NCI-H2227 (cell line): ENCODE data around the gene RRP1.
A peak's percentile ranks its signal among the peaks of the same experiment; 100 is the strongest.

ENCODE experiments used
- DNase-seq: peaks from one replicate; lab custom pipeline; 2025; ENCODE audit not compliant: unreplicated experiment; lab: John Stamatoyannopoulos, UW

Gene RRP1

GRCh38 chr21:43801006-43801783, 11.8 kb downstream of the RRP1 start:
- DNase-seq, result no peak

GRCh38 chr21:43802713-43803313, 13.4 kb downstream of the RRP1 start:
- no peak for DNase-seq

- DNase-seq, result no peak
These were observed 14.4 kb downstream of the RRP1 start for GRCh38 chr21:43803558-43804300.

GRCh38 chr21:43805275-43805800, 16.0 kb downstream of the RRP1 start:
- no peak for DNase-seq

DNA sequence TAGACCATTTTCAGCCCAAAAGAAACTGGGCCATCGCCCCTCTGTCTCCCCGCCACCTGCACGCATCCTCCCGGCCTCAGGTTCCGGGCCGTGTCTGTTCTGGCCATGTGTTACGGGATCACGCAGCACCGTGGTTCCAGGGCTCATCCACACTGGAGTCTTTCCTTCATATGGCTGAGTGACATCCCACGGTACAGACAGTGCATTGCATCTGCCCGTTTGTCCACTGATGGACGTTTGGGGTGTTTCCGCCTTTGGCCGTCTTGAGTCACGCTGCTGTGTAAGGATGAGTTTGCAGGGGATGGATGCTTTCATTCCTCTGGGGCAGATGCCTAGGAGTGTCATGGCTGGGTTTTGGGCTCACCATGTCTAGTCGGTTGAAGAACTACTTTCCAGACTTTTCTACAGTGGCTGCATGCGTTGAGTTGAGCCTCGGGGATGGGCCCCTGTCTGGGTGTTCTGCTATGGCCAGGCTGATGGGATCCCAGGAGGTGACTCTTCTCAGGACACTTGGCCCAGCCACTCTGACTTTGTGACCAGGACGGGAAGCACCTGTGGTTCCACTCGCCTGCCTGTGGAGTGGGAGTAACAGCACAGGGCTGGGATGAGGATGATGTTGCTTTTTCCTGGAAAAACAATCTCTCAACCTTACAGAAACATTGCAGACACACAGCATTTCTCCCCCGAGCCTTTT, 16.8 kb downstream of the RRP1 start:
- no peak for DNase-seq

DNA sequence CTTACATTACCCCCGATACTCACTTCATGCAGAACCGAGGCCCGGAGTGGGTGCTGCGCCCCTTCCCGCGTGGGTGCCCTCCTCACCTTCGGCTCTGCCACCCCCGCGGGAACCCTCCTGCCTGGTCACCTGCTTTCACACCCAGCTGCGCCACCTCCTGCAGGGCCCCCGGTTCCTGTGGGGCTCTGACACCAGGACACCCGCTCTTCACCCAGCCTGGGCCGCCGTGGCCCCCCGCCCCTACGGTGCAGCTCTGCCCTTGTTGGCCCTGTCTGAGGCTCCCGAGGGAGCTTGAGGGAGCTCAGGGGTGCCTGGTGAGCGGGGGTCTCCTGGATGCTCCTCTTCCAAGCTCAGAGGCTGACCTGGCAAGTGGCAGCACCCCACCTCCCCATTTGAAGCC, 19.0 kb downstream of the RRP1 start:
- no peak for DNase-seq

- no peak for DNase-seq
These were observed 19.5 kb downstream of the RRP1 start for GRCh38 chr21:43808832-43809251.

DNA sequence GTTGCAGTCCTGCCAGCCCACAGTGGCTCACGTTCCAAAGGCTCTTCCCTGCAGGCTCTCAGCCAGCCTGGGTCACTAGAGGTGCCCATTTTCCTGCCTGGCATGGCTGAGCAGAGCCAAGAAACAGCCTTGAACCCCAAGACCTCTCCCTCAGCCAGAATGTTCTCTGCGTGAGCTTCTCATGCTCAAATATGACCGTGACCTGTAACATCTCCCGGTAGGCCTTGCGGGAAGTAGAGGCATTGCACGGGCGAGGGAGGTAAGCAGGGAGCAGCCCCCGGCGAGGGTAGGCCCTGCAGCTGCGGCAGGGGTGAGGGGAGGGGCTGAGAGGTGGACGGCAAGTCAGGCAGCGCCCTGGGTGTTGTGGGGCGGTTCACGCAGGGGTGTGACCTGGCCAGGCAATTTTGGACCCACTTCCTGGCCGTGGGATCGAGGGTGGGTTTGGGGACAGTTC, 20.0 kb downstream of the RRP1 start:
- DNase-seq, result no peak

- peak; percentile 20 for DNase-seq
These were observed 20.6 kb downstream of the RRP1 start for GRCh38 chr21:43809853-43810504.

DNA sequence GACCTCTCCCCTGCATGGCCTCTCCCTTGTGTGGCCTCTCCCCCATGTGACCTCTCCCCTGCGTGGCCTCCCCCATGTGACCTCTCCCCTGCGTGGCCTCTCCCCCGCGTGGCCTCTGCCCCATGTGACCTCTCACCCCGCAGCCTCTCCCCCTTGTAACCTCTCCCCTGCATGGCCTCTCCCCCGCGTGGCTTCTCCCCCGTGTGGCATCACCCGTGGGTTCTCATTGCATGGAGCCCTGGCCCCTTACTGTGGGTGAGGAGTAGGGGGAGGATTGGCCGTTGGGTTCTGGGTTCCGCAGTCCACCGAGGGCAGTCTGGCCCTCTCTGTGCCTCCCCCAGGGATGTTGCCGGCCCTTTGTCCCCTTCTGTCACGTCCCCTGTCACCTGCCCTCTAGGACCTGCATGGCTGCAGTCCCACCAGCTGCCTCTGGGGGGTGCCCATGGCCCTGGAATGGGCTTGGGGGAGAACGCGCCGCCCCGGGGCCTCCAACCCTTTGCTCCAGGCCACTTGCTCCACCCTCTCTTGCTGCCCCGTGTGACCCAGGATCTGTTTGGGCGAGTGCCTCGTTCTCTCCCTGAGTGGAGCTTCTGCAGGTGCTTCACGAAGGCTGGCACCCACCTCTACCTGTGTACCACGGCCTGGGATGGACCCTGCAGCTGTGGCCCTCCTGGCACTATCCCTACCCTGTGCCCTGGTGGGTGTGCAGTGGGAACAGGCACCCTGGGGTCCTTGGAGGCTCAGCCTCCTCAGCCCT, 21.3 kb downstream of the RRP1 start:
- DNase-seq, result peak; percentile 86

DNA sequence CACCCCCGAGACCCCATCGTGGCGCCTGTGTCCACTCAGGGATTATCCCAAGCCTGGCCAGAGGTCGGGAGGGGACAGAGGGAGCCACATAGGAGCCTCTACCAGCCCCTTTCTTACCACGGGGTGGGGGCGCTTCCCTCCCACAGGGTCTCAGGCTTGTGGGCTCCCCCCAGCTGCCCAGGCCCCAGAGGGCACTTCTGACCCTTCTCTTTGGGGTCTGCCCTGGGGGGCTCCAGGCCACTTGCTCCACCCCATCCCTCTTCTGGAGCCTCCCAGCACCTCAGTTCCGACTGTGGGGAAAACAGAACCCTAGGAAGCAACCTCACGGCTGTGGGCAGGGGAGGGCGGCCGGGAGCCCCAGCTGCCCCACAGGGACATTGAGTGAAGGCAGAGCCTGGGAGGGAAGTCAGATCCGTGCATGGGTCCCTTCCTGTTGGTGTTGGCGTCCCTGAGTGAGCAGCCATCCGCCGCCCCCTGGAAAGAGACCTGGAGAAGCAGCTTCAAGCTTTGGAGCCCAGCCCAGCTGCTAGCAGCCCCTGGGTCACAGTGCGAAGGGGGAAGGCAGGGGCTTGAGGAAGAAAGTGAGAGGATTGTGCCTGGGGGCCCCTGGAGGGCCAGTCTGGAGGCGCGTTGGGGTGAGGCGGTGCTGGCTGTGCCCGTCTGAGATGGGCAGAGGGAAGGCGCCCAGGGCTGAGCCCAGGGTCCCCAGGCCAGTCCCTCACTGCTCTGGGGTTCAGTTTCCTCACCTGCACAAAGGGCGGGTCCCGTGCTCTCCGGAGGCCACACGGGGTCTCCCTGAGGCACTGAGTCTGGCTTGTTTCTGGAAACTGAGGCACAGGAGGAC, 22.1 kb downstream of the RRP1 start:
- no peak for DNase-seq

DNA sequence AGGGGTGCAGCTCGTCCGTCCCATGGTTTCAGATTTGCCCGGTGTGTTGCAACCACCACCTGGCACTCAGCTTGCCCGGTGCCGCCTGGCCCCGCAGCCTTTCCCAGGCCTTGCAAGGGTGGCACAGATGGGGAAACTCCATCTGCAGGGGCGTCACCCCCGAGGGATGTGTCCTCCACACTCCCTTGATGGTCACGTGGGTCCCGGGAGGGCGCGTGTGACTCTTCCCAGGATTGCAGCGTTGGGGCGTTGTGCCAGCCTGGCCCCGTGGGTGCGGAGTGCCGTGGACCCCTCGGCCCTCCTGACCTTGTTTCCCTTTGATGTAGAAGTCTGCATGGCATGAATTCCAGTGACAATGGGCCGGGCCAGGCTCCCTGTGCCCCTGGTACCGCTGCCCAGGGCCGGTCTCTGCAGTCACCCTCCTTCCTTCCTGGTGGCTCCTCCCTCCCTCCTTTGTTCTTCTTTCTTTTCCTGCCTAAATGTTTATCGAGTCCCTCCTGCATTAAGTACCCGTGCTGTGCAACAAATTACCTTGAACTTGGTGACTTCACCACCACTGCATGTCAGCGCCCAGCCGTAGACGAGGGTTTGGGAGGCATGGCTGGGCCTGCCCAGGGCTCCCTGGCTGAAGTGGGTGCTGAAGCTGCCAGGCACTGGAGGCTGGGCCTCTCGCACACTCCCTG, 22.9 kb downstream of the RRP1 start:
- peak; percentile 15 for DNase-seq

- no peak for DNase-seq
These were observed 23.7 kb downstream of the RRP1 start for GRCh38 chr21:43812957-43813655.

DNA sequence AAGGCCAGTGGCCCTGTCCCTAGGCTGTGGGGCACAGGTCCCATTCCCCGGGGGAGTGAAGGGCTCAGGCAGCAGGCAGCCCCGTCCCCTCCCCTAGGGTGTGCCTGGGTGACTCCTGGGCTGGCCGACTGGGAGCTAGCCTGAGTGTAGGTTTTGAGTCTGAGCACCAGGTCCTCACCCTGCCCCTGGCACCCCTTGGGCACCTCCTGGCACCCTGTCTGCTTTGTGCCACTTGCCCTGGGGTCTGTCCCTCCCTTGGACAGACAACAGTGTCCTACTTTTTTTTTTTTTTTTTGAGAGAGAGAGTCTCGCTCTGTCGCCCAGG, 24.2 kb downstream of the RRP1 start:
- DNase-seq, result no peak

DNA sequence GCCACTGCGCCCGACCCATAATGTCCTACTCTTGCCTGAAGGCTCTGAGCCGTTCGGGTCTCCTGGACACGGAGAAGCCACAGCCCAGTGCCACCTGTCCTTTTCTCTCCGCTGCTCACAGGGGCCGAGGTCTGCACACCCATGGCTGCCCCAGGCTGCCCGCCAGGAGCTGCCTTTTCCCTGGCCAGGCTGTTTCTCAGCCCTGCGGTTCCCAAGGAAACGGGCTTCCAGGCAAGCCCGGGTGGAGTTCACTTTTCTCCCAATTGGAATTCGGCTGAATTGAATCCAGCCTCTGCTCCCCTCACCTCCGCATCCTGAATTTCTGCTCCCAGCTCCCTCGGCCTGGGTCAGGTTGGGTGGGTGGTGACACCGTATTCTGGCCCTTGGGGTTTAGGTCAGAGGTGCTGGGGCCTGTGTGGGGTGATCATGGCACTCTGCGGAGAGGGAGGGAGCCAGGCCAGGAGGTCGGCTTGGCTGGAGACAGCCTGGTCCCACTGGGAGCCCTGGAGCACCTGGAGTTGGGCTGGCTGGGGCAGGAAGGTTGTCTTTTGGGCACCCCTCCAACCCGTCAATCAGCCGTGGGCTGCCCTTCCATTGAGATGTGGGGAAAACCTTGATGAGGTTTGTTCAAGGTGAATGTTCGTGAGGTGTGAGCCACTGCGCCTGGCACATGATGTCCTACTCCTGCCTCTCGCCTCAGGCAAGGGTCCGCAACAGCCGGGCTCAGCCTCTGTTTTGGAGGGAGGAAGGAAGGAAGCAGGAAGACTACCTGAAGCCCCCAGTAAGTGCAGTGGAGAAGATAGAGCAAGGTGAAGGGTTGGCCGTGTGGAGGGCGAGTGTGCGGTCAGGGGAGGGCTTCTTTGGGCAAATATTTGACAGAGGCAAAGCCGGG, 25.1 kb downstream of the RRP1 start:
- peak; percentile 8 for DNase-seq

GRCh38 chr21:43815107-43815613, 25.8 kb downstream of the RRP1 start:
- DNase-seq, result no peak

DNA sequence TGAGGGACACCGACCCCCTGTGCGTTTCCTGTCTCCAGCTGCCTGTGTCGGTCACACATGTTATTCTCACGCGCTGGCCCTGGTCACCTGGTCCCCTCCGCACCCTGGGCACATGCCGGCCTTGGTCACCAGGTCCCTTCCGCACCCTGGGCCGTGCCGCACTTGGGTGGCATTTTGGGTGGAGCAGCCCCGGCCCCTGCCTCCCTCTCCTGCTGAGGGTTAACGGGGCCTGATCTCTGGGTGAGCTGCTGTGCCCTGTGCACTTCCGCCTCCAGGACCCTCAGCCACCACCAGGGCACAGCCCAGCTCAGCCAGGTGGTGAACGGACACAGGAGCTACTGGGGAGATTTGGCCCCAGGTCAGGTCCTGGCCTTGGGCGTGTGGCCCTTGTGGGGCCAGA, 26.6 kb downstream of the RRP1 start:
- DNase-seq, result no peak
